Activated CD4-positive, alpha-beta memory T cell treated with anti-CD3 and anti-CD28 coated beads, Interleukin-2, amount 10 ng/mL, durations not matched to agents 7 days and 5 days (primary cell): Measurements from ENCODE around the gene JAG1. TPM values are rescaled to one million over a fixed set of nuclear protein-coding genes. Genes with fewer than 3 reads are reported as not detected.

Experiments
- CTCF ChIA-PET: fragments of 350-600 bp; sonication (Branson Sonifier 250); formaldehyde crosslinking; loops from one replicate; lab custom pipeline; 2021; ENCODE audit warnings: antibody characterized with exemption, inconsistent platforms; lab: Charles Lee
- POLR2A ChIA-PET: fragments of 350-600 bp; sonication (Branson Sonifier 250); formaldehyde crosslinking; loops from one replicate; lab custom pipeline; 2021; ENCODE audit warnings: antibody characterized with exemption; lab: Charles Lee
- DNase-seq: peaks from one replicate; pipeline ENCODE4 v3.0.0-alpha.2; 2020
- H3K27ac Mint-ChIP-seq: one replicate; pipeline ENCODE4 v1.8.0; 2021; ENCODE audit warnings: mild to moderate bottlenecking, mixed read lengths
- H3K27me3 Mint-ChIP-seq: one replicate; pipeline ENCODE4 v1.8.0; 2021; ENCODE audit warnings: mixed read lengths
- H3K36me3 Mint-ChIP-seq: one replicate; pipeline ENCODE4 v1.8.0; 2021; ENCODE audit warnings: low read depth, mixed read lengths
- H3K4me1 Mint-ChIP-seq: one replicate; pipeline ENCODE4 v1.8.0; 2021; ENCODE audit warnings: mixed read lengths
- H3K4me3 Mint-ChIP-seq: one replicate; pipeline ENCODE4 v1.8.0; 2021; ENCODE audit warnings: mild to moderate bottlenecking, mixed read lengths
- H3K9me3 Mint-ChIP-seq: one replicate; pipeline ENCODE4 v1.8.0; 2021; ENCODE audit warnings: mixed read lengths
- total RNA-seq, 2 experiments: library from RNA; stranded (reverse); gene quantifications; one replicate each; pipeline ENCODE4 v1.2.3, GENCODE V29; 2021

The JAG1 gene
- total RNA-seq, 2 experiments from 2014 or later, result 0.15 to 0.30 TPM

DNA sequence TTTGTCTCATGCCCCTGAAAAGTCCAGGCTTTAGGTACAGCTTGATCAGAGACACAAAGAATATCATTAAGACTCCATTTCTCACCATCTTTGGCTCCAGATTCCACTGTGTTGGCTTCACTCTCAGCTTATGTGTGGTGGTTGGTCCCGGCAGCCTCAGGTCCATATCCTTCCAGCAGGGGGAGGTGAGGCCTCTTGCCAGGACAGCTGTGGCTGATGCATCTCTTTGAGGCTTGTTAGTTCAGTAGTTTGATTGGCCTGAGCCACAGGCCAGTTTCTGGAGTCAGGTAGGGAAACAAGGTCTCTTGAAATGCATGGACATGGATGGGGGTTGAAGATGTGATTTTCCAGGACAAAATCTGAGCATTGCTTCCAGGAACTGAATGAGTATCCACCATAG is 62.4 kb downstream of the JAG1 start:
- DNase-seq, result no peak
- ChIA-PET POLR2A (no interaction called here), CTCF (interaction anchor here (0.7 kb wide), 1 partner anchor 10 kb away, joined by 3 read pairs; no protein-coding TSS in a partner anchor)
- Mint-ChIP-seq H3K4me1 (no peaks in the 10 kb centered on the region), H3K27ac (no peak overlapping the region), H3K9me3 (no peaks in the 10 kb centered on the region), H3K36me3 (no peaks in the 10 kb centered on the region), H3K27me3 (no peaks in the 10 kb centered on the region), H3K4me3 (no peak overlapping the region)

GRCh38 chr20:10610251-10610650 is 63.5 kb downstream of the JAG1 start:
- no peak for DNase-seq
- POLR2A ChIA-PET, result no interaction called here
- H3K9me3 Mint-ChIP-seq, result no peaks in the 10 kb centered on the region
- H3K36me3 Mint-ChIP-seq, result no peaks in the 10 kb centered on the region
- H3K4me1 Mint-ChIP-seq, result no peaks in the 10 kb centered on the region
- CTCF ChIA-PET, result no interaction called here
- H3K27me3 Mint-ChIP-seq, result no peaks in the 10 kb centered on the region
- H3K27ac Mint-ChIP-seq, result no peak overlapping the region
- H3K4me3 Mint-ChIP-seq, result no peak overlapping the region

GRCh38 chr20:10609770-10610169 is 64.0 kb downstream of the JAG1 start:
- CTCF ChIA-PET, result interaction anchor here (0.9 kb wide), 1 partner anchor 87 kb away, joined by 3 read pairs; no protein-coding TSS in a partner anchor
- H3K9me3 Mint-ChIP-seq, result no peaks in the 10 kb centered on the region

GRCh38 chr20:10609276-10609675 is 64.5 kb downstream of the JAG1 start:
- no peak overlapping the region for H3K4me3 Mint-ChIP-seq
- H3K4me1 Mint-ChIP-seq, result no peaks in the 10 kb centered on the region
- no peak overlapping the region for H3K27ac Mint-ChIP-seq
- no peak for DNase-seq
- H3K36me3 Mint-ChIP-seq, result no peaks in the 10 kb centered on the region
- CTCF ChIA-PET, result interaction anchor here (0.9 kb wide), 1 partner anchor 87 kb away, joined by 3 read pairs; no protein-coding TSS in a partner anchor
- no peaks in the 10 kb centered on the region for H3K9me3 Mint-ChIP-seq
- no peaks in the 10 kb centered on the region for H3K27me3 Mint-ChIP-seq
- POLR2A ChIA-PET, result no interaction called here

More at GRCh38 chr20:10609770-10610169, 64.0 kb downstream of the JAG1 start:
- POLR2A ChIA-PET, result no interaction called here
- Mint-ChIP-seq H3K4me3 (no peak overlapping the region), H3K4me1 (no peaks in the 10 kb centered on the region), H3K27me3 (no peaks in the 10 kb centered on the region), H3K36me3 (no peaks in the 10 kb centered on the region), H3K27ac (no peak overlapping the region)
- DNase-seq, result no peak

DNA sequence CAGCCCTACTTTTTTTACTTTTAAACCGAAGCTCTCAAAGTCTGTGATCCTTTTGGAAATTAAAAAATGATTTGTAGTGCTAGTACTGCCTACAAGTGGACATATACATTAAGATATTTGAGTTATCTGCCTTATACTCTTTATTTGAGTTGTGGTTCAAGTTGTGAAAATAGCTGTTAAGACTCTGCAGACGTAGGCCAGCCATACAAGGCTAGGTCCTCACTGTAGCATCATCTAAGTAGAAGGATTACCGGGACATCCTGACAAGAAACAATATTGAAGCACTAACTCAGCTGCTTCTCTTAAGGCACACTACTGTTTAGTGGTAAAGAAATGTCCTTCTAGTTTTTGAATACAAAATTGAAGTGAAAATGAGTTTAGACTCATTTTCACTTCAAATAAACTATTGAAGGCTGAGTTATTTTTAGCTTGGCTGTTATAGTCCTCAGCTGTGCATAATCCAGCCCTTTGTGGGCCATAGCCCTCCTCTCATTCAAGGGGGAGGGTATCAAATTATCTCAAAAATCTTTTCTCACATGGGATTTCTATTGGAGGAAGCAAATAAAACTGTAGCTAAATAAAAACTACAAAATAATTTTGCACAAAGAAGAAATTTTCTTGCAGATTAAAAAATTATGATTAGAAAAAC is 68.1 kb downstream of the JAG1 start:
- H3K36me3 Mint-ChIP-seq, result peaks cover 8% of the 10 kb centered on the region
- no peak overlapping the region for H3K27ac Mint-ChIP-seq
- peaks cover 7% of the 10 kb centered on the region for H3K4me1 Mint-ChIP-seq
- H3K9me3 Mint-ChIP-seq, result no peaks in the 10 kb centered on the region
- DNase-seq, result no peak
- no peak overlapping the region for H3K4me3 Mint-ChIP-seq
- no peaks in the 10 kb centered on the region for H3K27me3 Mint-ChIP-seq
- POLR2A ChIA-PET, result no interaction called here
- CTCF ChIA-PET, result no interaction called here

GRCh38 chr20:10604865-10605440 is 68.8 kb downstream of the JAG1 start:
- CTCF ChIA-PET, result no interaction called here

DNA sequence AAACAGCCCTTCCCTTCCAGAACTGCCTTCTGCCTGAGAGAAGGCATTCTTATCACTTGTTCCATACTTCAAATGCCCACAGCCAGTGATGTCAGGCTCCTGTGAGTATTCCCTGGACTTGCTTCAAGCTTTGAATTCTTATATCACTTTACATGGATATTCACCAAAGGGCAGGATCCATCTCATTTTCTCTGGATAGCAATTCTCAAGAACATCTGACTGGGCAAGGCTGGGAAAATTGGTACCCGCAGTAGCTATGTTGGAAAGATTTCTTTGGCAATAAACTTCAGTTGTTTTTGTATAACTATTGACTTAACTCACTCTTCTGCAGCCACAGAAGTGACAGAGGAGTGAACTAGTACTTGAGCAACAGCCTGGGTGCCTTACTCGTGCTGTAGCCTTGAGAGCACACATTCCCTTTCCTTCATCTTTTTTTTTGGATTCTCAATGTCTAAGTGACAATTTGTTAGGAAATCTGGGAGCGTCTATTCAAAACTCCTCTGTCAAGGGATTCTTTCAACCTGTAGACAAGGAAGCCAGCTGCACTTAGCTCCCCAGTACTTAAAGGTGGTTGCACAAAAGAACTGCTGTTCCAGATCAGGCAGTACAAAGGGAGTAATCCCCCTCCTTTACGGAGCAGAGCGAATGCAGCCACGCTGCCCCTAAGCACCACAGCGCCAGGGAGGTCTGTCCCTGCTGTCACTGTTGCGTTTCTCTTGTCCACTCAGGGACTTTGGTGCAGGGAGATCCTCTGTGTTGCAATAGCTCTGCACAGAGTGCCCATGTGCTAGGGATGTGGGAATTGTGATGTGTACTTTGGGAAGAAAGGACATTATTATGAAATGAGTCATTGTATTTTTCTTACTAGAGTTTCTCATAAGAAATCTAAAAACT is 69.6 kb downstream of the JAG1 start:
- Mint-ChIP-seq H3K9me3 (no peaks in the 10 kb centered on the region), H3K27me3 (no peaks in the 10 kb centered on the region), H3K4me3 (no peak overlapping the region), H3K27ac (no peak overlapping the region), H3K4me1 (peaks cover 8% of the 10 kb centered on the region), H3K36me3 (peaks cover 8% of the 10 kb centered on the region)
- no peak for DNase-seq
- CTCF ChIA-PET, result interaction anchor here (1.3 kb wide), 1 partner anchor 11 kb away, joined by 3 read pairs; no protein-coding TSS in a partner anchor
- POLR2A ChIA-PET, result no interaction called here

More at GRCh38 chr20:10604865-10605440, 68.8 kb downstream of the JAG1 start:
- Mint-ChIP-seq H3K27me3 (no peaks in the 10 kb centered on the region), H3K4me3 (no peak overlapping the region), H3K9me3 (no peaks in the 10 kb centered on the region), H3K4me1 (peaks cover 7% of the 10 kb centered on the region), H3K27ac (no peak overlapping the region), H3K36me3 (peaks cover 8% of the 10 kb centered on the region)
- no peak for DNase-seq
- POLR2A ChIA-PET, result no interaction called here

DNA sequence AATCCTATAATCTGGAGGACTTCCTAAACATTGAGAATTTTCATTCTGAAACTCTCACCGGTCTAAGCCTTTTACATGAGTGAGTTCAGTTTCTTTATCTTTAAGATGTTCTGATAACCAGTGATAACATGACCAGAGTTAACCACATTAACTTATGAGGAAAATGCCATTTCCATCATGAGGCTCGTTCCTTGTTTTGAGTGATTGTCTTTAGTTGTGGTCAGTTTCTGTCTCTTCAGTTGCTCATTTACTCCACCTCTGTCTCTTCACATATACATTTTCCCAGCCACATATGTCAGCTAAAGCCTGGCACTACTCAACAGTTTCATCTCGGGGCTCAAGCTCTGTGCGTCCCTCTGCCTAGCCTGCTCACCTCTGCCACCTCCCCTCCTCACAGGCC is 70.4 kb downstream of the JAG1 start:
- Mint-ChIP-seq H3K27me3 (no peaks in the 10 kb centered on the region), H3K36me3 (peaks cover 8% of the 10 kb centered on the region), H3K27ac (no peak overlapping the region), H3K4me3 (no peak overlapping the region), H3K9me3 (no peaks in the 10 kb centered on the region), H3K4me1 (peaks cover 15% of the 10 kb centered on the region)
- ChIA-PET CTCF (interaction anchor here (1.3 kb wide), 1 partner anchor 10 kb away, joined by 3 read pairs; no protein-coding TSS in a partner anchor), POLR2A (no interaction called here)
- DNase-seq, result no peak

DNA sequence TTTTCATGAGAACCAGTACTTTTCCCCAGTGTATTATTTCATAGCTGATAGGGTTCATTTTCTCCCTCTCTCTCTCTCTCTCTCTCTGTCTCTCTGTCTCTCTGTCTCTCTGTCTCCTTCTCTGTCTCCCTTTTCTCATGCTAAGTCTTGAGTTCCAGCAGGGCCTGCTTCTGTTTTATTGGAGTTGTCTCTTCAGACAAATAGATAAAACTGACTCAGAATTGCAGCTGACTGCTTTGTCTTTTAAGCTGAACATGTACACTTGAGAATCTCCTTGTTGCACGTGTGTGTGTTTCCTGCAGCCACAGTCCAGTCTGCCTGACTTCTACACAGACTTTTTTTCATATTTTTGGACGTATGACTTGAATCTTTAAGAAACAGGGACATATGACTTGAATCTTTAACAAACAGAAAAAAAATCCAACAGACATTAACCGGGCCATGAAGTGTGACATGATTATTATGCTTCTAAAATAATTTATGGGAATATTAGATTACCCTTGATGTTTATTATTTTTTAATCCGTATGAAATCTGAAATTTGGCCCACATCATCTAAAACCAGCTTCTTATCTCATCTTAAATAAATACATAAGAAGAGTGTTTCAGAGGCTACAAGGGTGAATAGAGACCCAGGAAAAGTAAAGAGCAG is 71.5 kb downstream of the JAG1 start:
- POLR2A ChIA-PET, result no interaction called here
- no peak for DNase-seq
- peaks cover 15% of the 10 kb centered on the region for H3K4me1 Mint-ChIP-seq
- H3K9me3 Mint-ChIP-seq, result no peaks in the 10 kb centered on the region
- peaks cover 8% of the 10 kb centered on the region for H3K36me3 Mint-ChIP-seq
- CTCF ChIA-PET, result no interaction called here
- no peaks in the 10 kb centered on the region for H3K27me3 Mint-ChIP-seq
- H3K4me3 Mint-ChIP-seq, result no peak overlapping the region
- H3K27ac Mint-ChIP-seq, result no peak overlapping the region

GRCh38 chr20:10597637-10598036 is 76.2 kb downstream of the JAG1 start:
- no peaks in the 10 kb centered on the region for H3K9me3 Mint-ChIP-seq
- CTCF ChIA-PET, result no interaction called here

GRCh38 chr20:10596710-10597121 is 77.1 kb downstream of the JAG1 start:
- H3K36me3 Mint-ChIP-seq, result peaks cover 3% of the 10 kb centered on the region
- H3K4me3 Mint-ChIP-seq, result no peak overlapping the region
- H3K4me1 Mint-ChIP-seq, result peaks cover 9% of the 10 kb centered on the region
- POLR2A ChIA-PET, result no interaction called here
- H3K27ac Mint-ChIP-seq, result no peak overlapping the region
- CTCF ChIA-PET, result no interaction called here
- no peak for DNase-seq
- H3K27me3 Mint-ChIP-seq, result no peaks in the 10 kb centered on the region
- no peaks in the 10 kb centered on the region for H3K9me3 Mint-ChIP-seq

More at GRCh38 chr20:10597637-10598036, 76.2 kb downstream of the JAG1 start:
- POLR2A ChIA-PET, result no interaction called here
- DNase-seq, result no peak
- H3K4me1 Mint-ChIP-seq, result peaks cover 9% of the 10 kb centered on the region
- no peak overlapping the region for H3K4me3 Mint-ChIP-seq
- H3K27me3 Mint-ChIP-seq, result no peaks in the 10 kb centered on the region
- H3K27ac Mint-ChIP-seq, result no peak overlapping the region
- H3K36me3 Mint-ChIP-seq, result peaks cover 8% of the 10 kb centered on the region

DNA sequence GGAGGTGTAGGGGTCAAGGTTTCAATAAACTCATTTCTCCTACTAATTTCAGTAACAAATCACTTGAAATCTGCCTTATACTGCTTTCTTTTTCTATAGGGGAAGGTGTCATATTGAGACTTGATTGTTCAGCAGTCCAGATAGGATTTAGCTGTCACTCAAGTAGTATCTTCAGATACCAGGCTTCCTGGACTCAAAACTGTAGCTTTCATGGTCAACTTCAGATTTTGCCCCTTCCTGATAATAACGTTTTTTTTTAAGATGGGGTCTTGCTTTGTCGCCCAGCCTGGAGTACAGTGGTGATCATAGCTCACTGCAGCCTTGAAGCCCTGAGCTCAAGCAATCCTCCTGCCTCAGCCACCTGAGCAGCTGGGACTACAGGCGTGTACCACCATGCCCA is 77.8 kb downstream of the JAG1 start:
- Mint-ChIP-seq H3K27ac (no peak overlapping the region), H3K4me3 (no peak overlapping the region), H3K9me3 (no peaks in the 10 kb centered on the region), H3K4me1 (peaks cover 9% of the 10 kb centered on the region), H3K27me3 (no peaks in the 10 kb centered on the region), H3K36me3 (no peaks in the 10 kb centered on the region)
- DNase-seq, result no peak
- ChIA-PET POLR2A (no interaction called here), CTCF (no interaction called here)

DNA sequence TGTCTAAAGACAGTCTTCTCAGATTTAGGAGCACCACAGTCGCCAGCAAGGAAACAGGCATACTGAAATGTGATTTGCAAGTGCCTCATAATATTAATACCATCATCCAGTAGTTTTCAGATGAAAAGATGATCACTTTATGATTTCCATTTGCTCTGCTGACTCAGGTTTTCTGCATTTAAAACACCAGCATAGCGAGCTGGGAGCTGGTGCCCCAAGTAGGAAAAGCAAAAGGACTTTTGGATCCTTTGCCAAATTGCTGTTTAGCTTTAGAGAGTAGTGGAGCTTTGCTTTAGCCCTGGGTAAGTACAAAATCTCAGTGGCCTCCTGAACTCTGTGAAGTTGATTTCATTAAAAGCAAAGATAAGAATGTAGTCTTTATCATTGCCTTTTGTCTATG is 78.5 kb downstream of the JAG1 start:
- CTCF ChIA-PET, result no interaction called here
- H3K4me1 Mint-ChIP-seq, result peaks cover 9% of the 10 kb centered on the region
- H3K27me3 Mint-ChIP-seq, result no peaks in the 10 kb centered on the region
- no peaks in the 10 kb centered on the region for H3K9me3 Mint-ChIP-seq
- H3K4me3 Mint-ChIP-seq, result no peak overlapping the region
- no peaks in the 10 kb centered on the region for H3K36me3 Mint-ChIP-seq
- POLR2A ChIA-PET, result no interaction called here
- no peak for DNase-seq
- no peak overlapping the region for H3K27ac Mint-ChIP-seq
